SK-N-SH treated with all-trans-retinoic acid at 6 μM for 48 hours (cell line): ENCODE data around the gene CIBAR2.

Experiments used
- ATAC-seq: fragments of 200-7000 bp; cut with Tn5 transposase; 3 replicates; pipeline ENCODE4 v1.9.1; 2020; ENCODE audit warnings: mild to moderate bottlenecking, moderate library complexity
- ARNTL ChIP-seq: fragments of 450-650 bp; formaldehyde crosslinking; IDR thresholded peaks from 2 replicates; pipeline ENCODE4 v1.5.0; 2020; ENCODE audit warnings: low read depth, mild to moderate bottlenecking, moderate library complexity, borderline replicate concordance
- BACH2 ChIP-seq: fragments of 250-450 bp; sonication (Bioruptor Pico); IDR thresholded peaks from 2 replicates; pipeline ENCODE4 v1.9.0; 2021; ENCODE audit warnings: mild to moderate bottlenecking, borderline replicate concordance
- CREB5 ChIP-seq: fragments of 250-450 bp; sonication (Bioruptor Pico); IDR thresholded peaks from 2 replicates; pipeline ENCODE4 v1.5.1; 2020; ENCODE audit warnings: low read depth, mild to moderate bottlenecking, moderate library complexity
- CSDC2 ChIP-seq: fragments of 250-450 bp; sonication (Bioruptor Pico); IDR thresholded peaks from 2 replicates; pipeline ENCODE4 v1.5.0; 2020; ENCODE audit warnings: mild to moderate bottlenecking, moderate library complexity
- CSRNP3 ChIP-seq: fragments of 250-450 bp; sonication (Bioruptor Pico); IDR thresholded peaks from 2 replicates; pipeline ENCODE4 v1.5.1; 2021; ENCODE audit warnings: mild to moderate bottlenecking, moderate library complexity
- ESRRG ChIP-seq: fragments of 250-450 bp; sonication (Bioruptor Pico); IDR thresholded peaks from 2 replicates; pipeline ENCODE4 v1.6.1; 2021; ENCODE audit warnings: mild to moderate bottlenecking
- GLIS3 ChIP-seq: fragments of 250-450 bp; sonication (Bioruptor Pico); IDR thresholded peaks from 2 replicates; pipeline ENCODE4 v1.5.0; 2020; ENCODE audit warnings: mild to moderate bottlenecking, moderate library complexity
- ISL1 ChIP-seq: fragments of 250-450 bp; sonication (Bioruptor Pico); IDR thresholded peaks from 2 replicates; pipeline ENCODE4 v2.1.2; 2022; ENCODE audit warnings: mild to moderate bottlenecking, moderate library complexity
- OSR1 ChIP-seq: fragments of 250-450 bp; sonication (Bioruptor Pico); IDR thresholded peaks from 2 replicates; pipeline ENCODE4 v1.8.0; 2022; ENCODE audit warnings: moderate library complexity, mild to moderate bottlenecking, inconsistent platforms
- PATZ1 ChIP-seq: fragments of 250-450 bp; sonication (Bioruptor Pico); IDR thresholded peaks from 2 replicates; pipeline ENCODE4 v1.8.0; 2020; ENCODE audit warnings: mild to moderate bottlenecking, moderate library complexity, borderline replicate concordance
- POU6F1 ChIP-seq: fragments of 250-450 bp; sonication (Bioruptor Pico); IDR thresholded peaks from 2 replicates; pipeline ENCODE4 v1.8.0; 2021; ENCODE audit warnings: low read depth, mild to moderate bottlenecking, moderate library complexity, borderline replicate concordance
- PPARA ChIP-seq: fragments of 250-450 bp; sonication (Bioruptor Pico); IDR thresholded peaks from 2 replicates; pipeline ENCODE4 v1.5.0; 2020; ENCODE audit warnings: mild to moderate bottlenecking, borderline replicate concordance
- RARB ChIP-seq: fragments of 250-450 bp; sonication (Bioruptor Pico); IDR thresholded peaks from 2 replicates; pipeline ENCODE4 v1.8.0; 2021; ENCODE audit warnings: mild to moderate bottlenecking, moderate library complexity
- SNAI2 ChIP-seq: fragments of 250-450 bp; sonication (Bioruptor Pico); IDR thresholded peaks from 2 replicates; pipeline ENCODE4 v1.5.0; 2020; ENCODE audit warnings: mild to moderate bottlenecking, moderate library complexity
- TCF4 ChIP-seq: fragments of 250-450 bp; sonication (Bioruptor Pico); IDR thresholded peaks from 2 replicates; pipeline ENCODE4 v1.8.0; 2021; ENCODE audit warnings: mild to moderate bottlenecking, moderate library complexity, borderline replicate concordance
- TOX ChIP-seq: fragments of 250-450 bp; sonication (Bioruptor Pico); IDR thresholded peaks from 2 replicates; pipeline ENCODE4 v1.8.0; 2021; ENCODE audit warnings: mild to moderate bottlenecking, moderate library complexity, borderline replicate concordance
- TSHZ2 ChIP-seq: fragments of 250-450 bp; sonication (Bioruptor Pico); IDR thresholded peaks from 2 replicates; pipeline ENCODE4 v1.5.0; 2020; ENCODE audit warnings: mild to moderate bottlenecking, moderate library complexity
- ZC3H10 ChIP-seq: fragments of 250-450 bp; sonication (Bioruptor Pico); IDR thresholded peaks from 2 replicates; pipeline ENCODE4 v1.5.1; 2021; ENCODE audit warnings: mild to moderate bottlenecking, moderate library complexity
- ZFP3 ChIP-seq: fragments of 250-450 bp; sonication (Bioruptor Pico); IDR thresholded peaks from 2 replicates; pipeline ENCODE4 v1.5.0; 2020; ENCODE audit warnings: mild to moderate bottlenecking, moderate library complexity
- ZFP30 ChIP-seq: fragments of 450-650 bp; formaldehyde crosslinking; IDR thresholded peaks from 2 replicates; pipeline ENCODE4 v1.5.0; 2022; ENCODE audit warnings: mild to moderate bottlenecking, moderate library complexity
- ZNF565 ChIP-seq: fragments of 450-650 bp; formaldehyde crosslinking; conservative IDR thresholded peaks from 2 replicates; pipeline ENCODE4 v1.5.0; 2020; ENCODE audit warnings: low read depth, mild to moderate bottlenecking, moderate library complexity
- ZNF70 ChIP-seq: fragments of 450-650 bp; formaldehyde crosslinking; IDR thresholded peaks from 2 replicates; pipeline ENCODE4 v1.5.0; 2020; ENCODE audit warnings: mild to moderate bottlenecking, moderate library complexity
- ZNF8 ChIP-seq: fragments of 450-650 bp; formaldehyde crosslinking; IDR thresholded peaks from 2 replicates; pipeline ENCODE4 v1.5.0; 2020; ENCODE audit warnings: mild to moderate bottlenecking, moderate library complexity

Gene CIBAR2

GRCh38 chr16:85072947-85073346, 39.3 kb downstream of the CIBAR2 start:
- TF ChIP-seq RARB (no peak), SNAI2 (CRISPR knock-in tag) (no peak), ESRRG (CRISPR knock-in tag) (no peak), CSRNP3 (no peak), CSDC2 (CRISPR knock-in tag) (no peak), ZFP3 (CRISPR knock-in tag) (no peak), TOX (CRISPR knock-in tag) (no peak), ISL1 (CRISPR knock-in tag) (no peak), ZNF70 (CRISPR knock-in tag) (no peak), BACH2 (CRISPR knock-in tag) (no peak), GLIS3 (CRISPR knock-in tag) (no peak), PATZ1 (no peak), ZNF8 (no peak), OSR1 (no peak), POU6F1 (no peak), PPARA (no peak), TCF4 (CRISPR knock-in tag) (no peak), TSHZ2 (CRISPR knock-in tag) (no peak), CREB5 (no peak)
- no peak for ATAC-seq

- TF ChIP-seq ZC3H10 (no peak), GLIS3 (CRISPR knock-in tag) (no peak), ARNTL (no peak), ZNF8 (no peak), RARB (no peak), ZNF565 (no peak), ESRRG (CRISPR knock-in tag) (no peak), SNAI2 (CRISPR knock-in tag) (no peak)
- ATAC-seq, result no peak
These were observed 40.0 kb downstream of the CIBAR2 start for GRCh38 chr16:85072076-85072860.

- no peak for ATAC-seq
- TF ChIP-seq CSDC2 (CRISPR knock-in tag) (no peak), PPARA (no peak), SNAI2 (CRISPR knock-in tag) (no peak), ARNTL (no peak), RARB (no peak), ZC3H10 (no peak), TOX (CRISPR knock-in tag) (no peak), ZNF565 (no peak), ZFP30 (no peak), GLIS3 (CRISPR knock-in tag) (no peak), ESRRG (CRISPR knock-in tag) (no peak), OSR1 (no peak), TSHZ2 (CRISPR knock-in tag) (no peak), CREB5 (no peak), ISL1 (CRISPR knock-in tag) (no peak)
These were observed 43.1 kb downstream of the CIBAR2 start for GRCh38 chr16:85069171-85069570.
